DND-41 (cell line): Measurements from ENCODE around the gene BCR.
A peak's percentile ranks its signal among the peaks of the same experiment; 100 is the strongest.

Experiments
- ATAC-seq: fragments of 200-7000 bp; cut with Tn5 transposase; 3 replicates; pipeline ENCODE4 v1.9.1; 2021; ENCODE audit warnings: low read depth; ENCODE audit not compliant: insufficient read depth
- DNase-seq: peaks from one replicate; pipeline ENCODE4 v3.0.0-alpha.2; 2020
- H2AFZ ChIP-seq: 2 replicates; pipeline ENCODE4 v1.6.0; 2012; ENCODE audit warnings: low read depth, low read length
- H3K27ac ChIP-seq: 2 replicates; pipeline ENCODE4 v1.5.1; 2012; ENCODE audit warnings: low read length, inconsistent platforms
- H3K27me3 ChIP-seq: fragments of 200-600 bp; sonication (generic); 2 replicates; pipeline ENCODE4 v1.6.0; 2012; ENCODE audit warnings: low read length, mild to moderate bottlenecking, inconsistent platforms; ENCODE audit not compliant: insufficient read depth, poor library complexity
- H3K36me3 ChIP-seq: 2 replicates; pipeline ENCODE4 v1.5.1; 2012; ENCODE audit warnings: low read length, inconsistent platforms; ENCODE audit not compliant: insufficient read depth
- H3K4me1 ChIP-seq: 2 replicates; pipeline ENCODE4 v1.5.1; 2012; ENCODE audit warnings: mild to moderate bottlenecking, low read length; ENCODE audit not compliant: insufficient read depth
- H3K4me2 ChIP-seq: 2 replicates; pipeline ENCODE4 v1.6.0; 2012; ENCODE audit warnings: mild to moderate bottlenecking, moderate library complexity, low read length, inconsistent platforms; ENCODE audit not compliant: insufficient read depth
- H3K4me3 ChIP-seq, 2 experiments: fragments of 200-600 bp in 1 of 2; shearing (Covaris generic) in 1 of 2; 2 replicates each; pipeline ENCODE4 v1.5.1; 2012 to 2016; ENCODE audit warnings: inconsistent platforms in 2 of 2, low read length in 2 of 2, mild to moderate bottlenecking in 2 of 2, low read depth in 1 of 2, moderate library complexity in 1 of 2
- H3K79me2 ChIP-seq: 2 replicates; pipeline ENCODE4 v1.6.0; 2012; ENCODE audit warnings: low read length, inconsistent platforms; ENCODE audit not compliant: insufficient read depth
- H3K9ac ChIP-seq: 2 replicates; pipeline ENCODE4 v1.6.0; 2012; ENCODE audit warnings: low read depth, mild to moderate bottlenecking, inconsistent platforms, low read length, moderate library complexity
- H3K9me3 ChIP-seq: 2 replicates; pipeline ENCODE4 v1.5.1; 2012; ENCODE audit warnings: low read length, moderate library complexity, mild to moderate bottlenecking, inconsistent platforms; ENCODE audit not compliant: insufficient read depth, severe bottlenecking
- H4K20me1 ChIP-seq: 2 replicates; pipeline ENCODE4 v1.6.0; 2012; ENCODE audit warnings: low read length; ENCODE audit not compliant: insufficient read depth
- EZH2 ChIP-seq: IDR thresholded peaks from 3 replicates; pipeline ENCODE4 v1.6.1; 2012; ENCODE audit warnings: borderline replicate concordance, low read depth, mild to moderate bottlenecking, moderate library complexity, low read length, inconsistent platforms; ENCODE audit not compliant: severe bottlenecking
- TF ChIP-seq, protein P1 (sequence below): IDR thresholded peaks from 2 replicates; pipeline ENCODE4 v1.5.1; 2012; ENCODE audit warnings: borderline replicate concordance, low read length, moderate library complexity, mild to moderate bottlenecking; ENCODE audit not compliant: poor library complexity, severe bottlenecking; ENCODE audit errors: extremely low read depth

Gene BCR

DNA sequence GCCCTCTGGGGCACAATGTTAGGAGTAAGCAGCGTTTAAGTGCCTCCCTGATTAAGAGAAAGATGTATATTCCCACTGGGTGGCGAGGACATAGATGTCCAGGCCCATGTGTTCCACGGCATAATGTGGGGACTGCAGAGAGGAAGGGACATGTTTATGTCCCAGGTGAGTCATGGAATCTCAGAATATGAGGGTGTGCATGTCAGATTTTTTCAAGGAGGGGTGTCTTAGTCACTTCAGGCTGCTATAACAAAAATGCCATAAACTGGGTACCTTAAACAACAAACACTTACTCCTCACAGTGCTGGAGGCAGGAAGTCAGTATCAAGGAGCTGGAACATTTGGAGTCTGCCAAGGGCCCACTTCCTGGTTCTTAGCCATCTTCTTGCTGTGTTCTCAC lies 55.1 kb downstream of the BCR start:
- H4K20me1 ChIP-seq: peaks cover 64% of the 10 kb centered on the region
- no peaks in the 10 kb centered on the region for H3K27me3 ChIP-seq
- H3K4me2 ChIP-seq: no peak overlapping the region

DNA sequence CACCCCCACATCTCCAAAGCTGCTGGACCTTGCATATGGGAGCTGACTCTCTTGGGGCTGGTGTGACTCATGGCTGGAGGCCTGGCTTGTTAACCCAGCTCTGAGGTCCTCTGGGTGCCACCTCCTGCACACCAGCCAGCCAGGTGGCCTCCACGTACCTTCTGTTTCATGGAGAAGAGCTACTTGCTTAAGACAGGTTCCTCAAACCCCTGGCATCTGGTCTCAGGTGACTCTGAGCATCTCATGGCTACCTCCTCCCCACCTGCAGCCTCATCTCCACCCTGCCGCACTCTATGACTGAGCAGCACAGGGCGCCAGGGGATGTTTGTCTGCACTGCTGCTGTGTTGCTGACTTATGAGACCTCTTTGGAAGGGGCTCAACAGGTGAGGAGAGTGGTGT lies 55.7 kb downstream of the BCR start:
- ATAC-seq: no peak
- Histone ChIP-seq H3K9ac (no peak overlapping the region), H3K4me2 (no peak overlapping the region), H3K27me3 (no peaks in the 10 kb centered on the region), H3K4me1 (no peaks in the 10 kb centered on the region), H3K36me3 (no peaks in the 10 kb centered on the region), H3K27ac (no peak overlapping the region), H3K4me3 (no peak overlapping the region), H3K79me2 (peaks cover 92% of the 10 kb centered on the region), H3K9me3 (no peaks in the 10 kb centered on the region), H4K20me1 (peaks cover 65% of the 10 kb centered on the region), H2AFZ (no peak overlapping the region)
- no peak for TF ChIP-seq EZH2
- TF ChIP-seq, protein P1, sequence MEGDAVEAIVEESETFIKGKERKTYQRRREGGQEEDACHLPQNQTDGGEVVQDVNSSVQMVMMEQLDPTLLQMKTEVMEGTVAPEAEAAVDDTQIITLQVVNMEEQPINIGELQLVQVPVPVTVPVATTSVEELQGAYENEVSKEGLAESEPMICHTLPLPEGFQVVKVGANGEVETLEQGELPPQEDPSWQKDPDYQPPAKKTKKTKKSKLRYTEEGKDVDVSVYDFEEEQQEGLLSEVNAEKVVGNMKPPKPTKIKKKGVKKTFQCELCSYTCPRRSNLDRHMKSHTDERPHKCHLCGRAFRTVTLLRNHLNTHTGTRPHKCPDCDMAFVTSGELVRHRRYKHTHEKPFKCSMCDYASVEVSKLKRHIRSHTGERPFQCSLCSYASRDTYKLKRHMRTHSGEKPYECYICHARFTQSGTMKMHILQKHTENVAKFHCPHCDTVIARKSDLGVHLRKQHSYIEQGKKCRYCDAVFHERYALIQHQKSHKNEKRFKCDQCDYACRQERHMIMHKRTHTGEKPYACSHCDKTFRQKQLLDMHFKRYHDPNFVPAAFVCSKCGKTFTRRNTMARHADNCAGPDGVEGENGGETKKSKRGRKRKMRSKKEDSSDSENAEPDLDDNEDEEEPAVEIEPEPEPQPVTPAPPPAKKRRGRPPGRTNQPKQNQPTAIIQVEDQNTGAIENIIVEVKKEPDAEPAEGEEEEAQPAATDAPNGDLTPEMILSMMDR: no peak
- no peak for DNase-seq

More for the DNA sequence above, 55.1 kb downstream of the BCR start:
- Histone ChIP-seq H3K4me3 (no peak overlapping the region), H3K9ac (no peak overlapping the region), H3K9me3 (no peaks in the 10 kb centered on the region), H3K27ac (no peak overlapping the region), H3K36me3 (no peaks in the 10 kb centered on the region), H2AFZ (no peak overlapping the region), H3K4me1 (no peaks in the 10 kb centered on the region), H3K79me2 (peaks cover 92% of the 10 kb centered on the region)
- ATAC-seq (no peak), DNase-seq (no peak)
- TF ChIP-seq, protein P1: no peak
- no peak for TF ChIP-seq EZH2

DNA sequence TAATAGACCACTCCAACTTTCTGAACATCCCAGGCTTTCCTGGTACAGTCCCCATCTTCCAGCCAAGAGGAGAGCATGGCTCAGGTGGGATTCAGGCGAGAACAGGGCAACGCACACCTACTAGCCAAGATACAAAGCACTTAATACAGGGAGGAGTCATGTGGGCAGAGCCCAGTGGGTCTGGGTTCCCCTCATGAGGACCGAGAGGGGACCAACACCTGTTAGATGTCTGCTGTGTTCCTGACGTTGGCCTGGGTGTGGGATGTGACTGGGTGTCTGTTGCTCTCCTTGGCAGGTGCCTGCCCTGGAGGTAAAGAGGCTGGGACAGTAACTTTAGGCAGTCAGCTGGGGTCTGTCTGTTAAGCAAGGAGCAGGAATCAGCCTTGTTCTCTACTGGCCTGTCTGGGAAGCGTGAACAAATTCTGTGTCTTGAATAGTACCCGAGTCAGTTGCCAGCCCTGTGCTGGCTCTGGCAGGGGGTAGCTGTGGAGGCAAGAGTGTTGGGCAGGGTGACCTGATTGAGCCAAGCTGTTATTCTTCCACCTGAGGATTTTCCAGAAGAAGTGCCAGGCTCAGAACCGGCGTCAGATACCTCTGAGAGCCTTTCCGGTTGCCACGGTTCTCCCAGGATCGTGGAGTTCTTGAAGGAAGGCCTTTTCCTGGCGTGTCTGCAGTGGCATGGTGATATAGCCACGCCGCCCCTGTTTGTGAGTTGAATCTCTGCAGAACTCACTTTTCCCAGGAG lies 56.3 kb downstream of the BCR start:
- no peak overlapping the region for H2AFZ ChIP-seq
- no peaks in the 10 kb centered on the region for H3K36me3 ChIP-seq
- DNase-seq (no peak), ATAC-seq (no peak)
- H3K4me2 ChIP-seq: no peak overlapping the region
- peaks cover 92% of the 10 kb centered on the region for H3K79me2 ChIP-seq
- no peak overlapping the region for H3K9ac ChIP-seq
- TF ChIP-seq, protein P1: no peak
- TF ChIP-seq EZH2: no peak
- H3K4me3 ChIP-seq: no peak overlapping the region
- no peaks in the 10 kb centered on the region for H3K4me1 ChIP-seq
- no peaks in the 10 kb centered on the region for H3K9me3 ChIP-seq
- no peak overlapping the region for H3K27ac ChIP-seq
- H3K27me3 ChIP-seq: no peaks in the 10 kb centered on the region
- peaks cover 69% of the 10 kb centered on the region for H4K20me1 ChIP-seq

DNA sequence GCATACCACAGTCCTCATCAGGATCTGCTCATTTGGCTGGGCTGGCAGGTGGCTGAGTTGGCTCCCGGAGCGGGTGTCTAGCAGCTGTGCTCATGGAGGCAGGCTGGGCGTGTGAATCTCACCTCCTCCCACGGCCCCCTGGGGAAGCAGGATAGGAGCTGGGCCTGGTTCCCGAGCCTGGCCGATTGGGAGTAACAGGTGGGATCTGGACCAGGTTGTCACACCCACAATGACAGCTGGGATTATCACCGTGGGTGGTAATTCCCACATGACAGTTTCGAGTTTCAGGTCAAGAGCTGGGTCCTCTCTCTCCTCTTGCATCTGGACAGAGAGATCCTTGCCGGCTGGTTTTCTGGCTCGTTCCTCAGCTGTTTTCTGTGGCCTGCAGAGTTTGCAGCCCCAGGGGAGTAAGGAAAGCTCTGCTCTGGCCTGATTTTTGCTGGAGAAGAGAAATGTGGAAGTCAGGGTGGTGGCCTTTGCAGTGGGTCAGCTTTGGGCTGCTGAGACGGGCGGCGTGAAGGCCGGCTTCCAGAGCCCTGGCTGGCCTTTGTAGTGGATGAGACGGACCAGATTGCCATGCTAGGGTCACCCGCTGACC lies 57.0 kb downstream of the BCR start:
- ATAC-seq (no peak), DNase-seq (no peak)
- no peaks in the 10 kb centered on the region for H3K4me1 ChIP-seq
- H4K20me1 ChIP-seq: peaks cover 67% of the 10 kb centered on the region
- H3K27me3 ChIP-seq: no peaks in the 10 kb centered on the region
- peaks cover 92% of the 10 kb centered on the region for H3K79me2 ChIP-seq
- H3K9ac ChIP-seq: no peak overlapping the region
- no peaks in the 10 kb centered on the region for H3K9me3 ChIP-seq
- no peak overlapping the region for H3K4me3 ChIP-seq
- no peaks in the 10 kb centered on the region for H3K36me3 ChIP-seq
- no peak overlapping the region for H3K4me2 ChIP-seq
- no peak for TF ChIP-seq EZH2
- TF ChIP-seq, protein P1: no peak
- peak overlapping the region; percentile 44; the same call in 1 of the 2 replicates for H3K27ac ChIP-seq
- H2AFZ ChIP-seq: no peak overlapping the region
